Fibroblast of the aortic adventitia (primary cell): ENCODE results near the gene DCST2. TPM values are rescaled to one million over a fixed set of nuclear protein-coding genes. Genes with fewer than 3 reads are reported as not detected.

Source experiments
- DNase-seq: peaks from one replicate; pipeline ENCODE4 v3.0.0-alpha.2; 2010; ENCODE audit warnings: low read depth
- H3K4me3 ChIP-seq: 2 replicates; pipeline ENCODE4 v1.5.1; 2011; ENCODE audit warnings: low read depth, mild to moderate bottlenecking, control low read depth, low read length, moderate library complexity
- CTCF ChIP-seq: IDR thresholded peaks from 2 replicates; pipeline ENCODE4 v1.5.1; 2011; ENCODE audit warnings: mild to moderate bottlenecking, low read length, control low read depth, inconsistent platforms; ENCODE audit not compliant: insufficient read depth
- total RNA-seq: library from RNA; depleted of rRNA; stranded (reverse); fragments of >200 nt; gene quantifications from 2 replicates; pipeline ENCODE4 v1.2.3, GENCODE V29; 2012; ENCODE audit warnings: low replicate concordance

The DCST2 gene
- total RNA-seq, 1 donor = 0.09 TPM

DNA sequence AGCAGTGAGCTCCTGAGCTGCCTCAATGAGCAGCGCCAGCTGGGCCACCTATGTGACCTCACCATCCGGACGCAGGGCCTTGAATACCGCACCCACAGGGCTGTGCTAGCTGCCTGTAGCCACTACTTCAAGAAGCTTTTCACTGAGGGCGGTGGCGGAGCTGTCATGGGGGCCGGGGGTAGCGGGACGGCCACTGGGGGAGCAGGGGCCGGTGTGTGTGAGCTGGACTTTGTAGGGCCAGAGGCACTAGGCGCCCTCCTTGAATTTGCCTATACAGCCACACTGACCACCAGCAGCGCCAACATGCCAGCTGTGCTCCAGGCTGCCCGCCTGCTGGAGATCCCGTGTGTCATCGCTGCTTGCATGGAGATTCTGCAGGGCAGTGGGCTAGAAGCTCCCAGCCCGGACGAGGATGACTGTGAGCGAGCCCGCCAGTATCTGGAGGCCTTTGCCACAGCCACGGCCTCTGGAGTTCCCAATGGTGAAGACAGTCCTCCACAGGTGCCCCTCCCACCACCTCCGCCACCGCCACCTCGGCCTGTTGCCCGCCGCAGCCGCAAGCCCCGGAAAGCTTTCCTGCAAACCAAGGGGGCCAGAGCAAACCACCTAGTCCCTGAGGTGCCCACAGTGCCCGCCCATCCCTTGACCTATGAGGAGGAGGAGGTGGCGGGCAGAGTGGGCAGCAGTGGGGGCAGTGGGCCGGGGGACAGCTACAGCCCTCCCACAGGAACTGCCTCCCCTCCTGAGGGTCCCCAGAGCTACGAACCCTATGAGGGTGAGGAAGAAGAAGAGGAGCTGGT, 18.7 kb downstream of the DCST2 start:
- H3K4me3 ChIP-seq = no peak overlapping the region
- DNase-seq = no peak
- no peak for TF ChIP-seq CTCF

DNA sequence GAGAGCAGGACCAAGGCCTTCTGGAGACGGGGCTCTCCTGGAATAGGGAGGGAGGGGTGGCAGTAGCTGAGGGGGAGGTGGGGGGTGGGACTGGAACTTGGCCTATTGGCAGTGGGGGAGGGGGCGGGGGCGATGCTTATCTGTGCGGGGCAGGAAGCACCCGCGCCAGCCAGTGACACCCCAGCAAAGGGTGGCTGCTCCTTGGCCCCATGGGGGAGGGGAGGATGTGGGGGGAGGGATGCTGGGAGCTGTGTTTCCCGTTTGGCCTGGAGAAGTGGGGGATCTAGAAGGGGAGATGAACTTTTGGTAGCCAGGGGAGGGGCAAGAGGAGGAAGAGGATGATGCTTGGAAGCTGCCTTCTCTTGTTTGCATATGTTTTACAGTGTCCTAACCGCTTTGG, 19.9 kb downstream of the DCST2 start:
- TF ChIP-seq CTCF = no peak
- DNase-seq = no peak
- H3K4me3 ChIP-seq = no peak overlapping the region

DNA sequence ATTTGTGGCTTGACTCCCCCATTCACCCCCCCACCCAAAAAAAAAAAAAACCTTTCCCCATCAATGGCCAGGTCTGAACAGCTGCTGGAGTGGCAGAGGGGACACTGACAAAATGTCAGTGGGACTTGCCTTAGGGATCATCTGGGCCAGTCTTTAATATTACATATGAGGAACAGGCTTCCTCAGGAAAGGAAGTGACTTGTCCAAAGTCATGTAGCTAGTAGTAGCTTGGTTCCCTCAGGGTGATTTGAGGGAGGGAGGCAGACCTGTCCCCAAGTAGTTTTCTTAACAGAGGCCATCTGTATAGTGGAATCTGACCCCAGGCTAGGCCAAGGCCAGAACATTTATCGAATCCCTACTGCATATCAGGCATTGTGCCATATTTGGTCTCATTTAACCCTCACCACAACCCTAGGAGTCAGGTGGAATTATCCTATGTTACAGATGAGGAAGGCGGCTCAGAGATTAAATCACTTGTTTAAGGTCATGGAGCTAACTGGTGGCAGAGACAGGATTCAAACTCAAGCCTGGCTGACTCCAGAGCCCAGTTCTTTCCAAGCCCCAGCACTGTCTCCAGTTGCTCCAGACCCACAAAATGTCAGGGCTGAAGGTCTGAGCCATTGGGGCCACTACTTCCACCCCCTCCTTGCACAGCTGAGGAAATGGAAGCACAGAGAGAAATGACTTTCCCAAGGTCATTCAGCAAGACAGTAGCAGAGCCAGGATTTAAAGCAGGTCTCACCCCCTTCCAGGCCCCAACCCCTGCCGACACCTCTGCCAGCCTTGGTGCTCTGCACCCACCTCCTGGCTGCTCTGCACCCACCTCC, 20.6 kb downstream of the DCST2 start:
- DNase-seq = no peak
- no peak overlapping the region for H3K4me3 ChIP-seq
- TF ChIP-seq CTCF = no peak

GRCh38 chr1:155012026-155012546, 21.5 kb downstream of the DCST2 start:
- H3K4me3 ChIP-seq = no peak overlapping the region
- no peak for TF ChIP-seq CTCF
- DNase-seq = peak; percentile 67

GRCh38 chr1:155011437-155012025, 22.1 kb downstream of the DCST2 start:
- no peak for DNase-seq

DNA sequence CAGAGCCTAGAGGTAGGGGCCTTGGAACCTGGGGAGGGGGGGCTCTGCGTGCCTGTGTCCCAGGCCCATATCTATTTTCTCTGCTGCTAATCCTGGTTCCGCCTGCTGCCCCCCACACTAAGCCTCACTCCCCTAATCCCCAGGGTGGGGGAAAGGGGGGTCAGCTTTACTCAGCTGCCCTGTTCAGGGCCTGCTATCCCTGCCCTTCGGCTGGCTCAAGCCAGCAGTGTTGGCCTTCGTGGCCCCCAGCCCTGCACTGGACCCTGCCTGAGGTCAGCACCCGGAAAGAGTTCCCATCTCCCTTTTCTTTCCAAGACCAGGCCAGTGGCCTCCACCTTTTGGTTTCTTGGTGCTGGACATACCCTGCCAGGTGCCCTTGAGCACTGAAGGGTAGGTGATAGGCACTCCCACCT, 22.6 kb downstream of the DCST2 start:
- DNase-seq = no peak
- no peak for TF ChIP-seq CTCF

More at GRCh38 chr1:155011437-155012025, 22.1 kb downstream of the DCST2 start:
- H3K4me3 ChIP-seq = no peak overlapping the region
- TF ChIP-seq CTCF = no peak

More for the DNA sequence above, 22.6 kb downstream of the DCST2 start:
- H3K4me3 ChIP-seq = no peak overlapping the region
